Measurements from ENCODE around the gene CNTN5.

CNTN5 gene

DNA sequence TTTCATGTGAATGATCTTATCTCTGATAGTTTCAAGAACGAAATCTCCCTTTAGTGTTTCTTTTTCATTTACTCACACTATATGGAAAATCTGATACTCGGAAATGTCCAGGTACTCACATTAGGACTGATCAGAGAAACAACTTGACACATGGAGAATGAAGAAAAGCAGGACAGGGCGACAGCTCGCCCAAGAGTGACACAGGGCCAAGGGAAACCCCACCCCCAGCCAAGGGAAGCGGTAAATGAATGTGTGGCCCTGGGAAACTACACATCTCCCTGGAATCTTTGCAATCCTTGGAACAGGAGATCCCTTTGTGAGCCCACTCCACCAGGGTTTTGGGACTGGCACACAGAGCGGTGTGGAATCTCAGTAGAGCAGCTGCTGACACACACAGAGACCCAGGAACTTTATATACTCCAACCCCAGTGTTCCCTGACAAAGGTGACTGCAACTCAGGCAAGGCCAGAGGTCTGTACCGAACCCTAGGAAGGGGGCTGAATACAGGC is 1362.7 kb downstream of the CNTN5 start:
- peaks cover 0 to 1% of the 10 kb centered on the region in 2 donors for H3K36me3 Mint-ChIP-seq
- ATAC-seq (replicated peaks) (peak in 1 of 2 donors; percentile 23), DNase-seq (no peak)
- peaks cover 7 to 9% of the 10 kb centered on the region in 2 donors for H3K9me3 Mint-ChIP-seq
- H3K4me3 Mint-ChIP-seq: no peak overlapping the region
- no peaks in the 10 kb centered on the region for H3K27me3 Mint-ChIP-seq
- no peaks in the 10 kb centered on the region for H3K4me1 Mint-ChIP-seq
- H3K27ac Mint-ChIP-seq: no peak overlapping the region

DNA sequence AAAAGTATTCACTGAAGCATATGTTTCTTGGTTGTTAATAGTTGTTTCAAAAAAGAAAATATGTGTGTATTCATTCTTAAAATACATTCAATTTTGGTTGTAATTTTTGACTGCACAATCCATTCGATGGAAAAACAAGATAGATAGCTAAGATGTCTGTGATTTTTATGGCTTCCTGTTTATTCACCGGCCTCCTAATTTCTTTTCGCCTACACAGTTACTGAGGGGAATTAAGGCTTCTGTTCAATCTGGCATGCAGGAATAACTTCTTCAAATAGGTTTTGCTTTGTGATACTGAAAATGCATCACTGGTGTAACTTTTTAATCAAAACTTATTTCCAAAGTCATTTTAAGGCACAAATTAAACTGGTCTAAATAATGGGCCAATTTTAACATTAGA is 1375.5 kb downstream of the CNTN5 start:
- ATAC-seq (replicated peaks) (no peak), DNase-seq (no peak)
- Mint-ChIP-seq H3K36me3 (no peaks in the 10 kb centered on the region), H3K27me3 (no peaks in the 10 kb centered on the region), H3K4me1 (no peaks in the 10 kb centered on the region), H3K9me3 (peaks cover 3 to 7% of the 10 kb centered on the region in 2 donors), H3K27ac (no peak overlapping the region), H3K4me3 (no peak overlapping the region)

DNA sequence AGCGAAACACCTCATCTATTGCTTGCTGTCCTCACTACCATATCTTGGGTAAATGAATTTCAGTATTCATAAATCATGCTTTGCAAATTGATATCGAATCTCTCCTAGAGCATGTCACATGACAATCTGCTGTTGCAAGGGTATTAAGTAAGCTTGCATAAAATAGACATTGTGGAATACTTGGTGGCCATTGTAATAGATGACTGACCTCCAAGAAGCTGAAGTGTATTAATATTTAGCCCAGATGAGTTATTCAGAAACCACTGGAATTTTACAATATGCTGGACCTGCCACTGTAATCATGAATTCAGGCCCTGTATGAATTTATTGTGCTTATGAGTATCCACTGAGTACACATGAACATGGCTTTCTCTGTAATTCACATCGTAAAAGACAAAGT is 1376.7 kb downstream of the CNTN5 start:
- no peaks in the 10 kb centered on the region for H3K36me3 Mint-ChIP-seq
- no peak for DNase-seq
- ATAC-seq (replicated peaks): no peak
- H3K9me3 Mint-ChIP-seq: peaks cover 4 to 11% of the 10 kb centered on the region in 2 donors
- no peak overlapping the region for H3K27ac Mint-ChIP-seq
- no peak overlapping the region for H3K4me3 Mint-ChIP-seq
- H3K4me1 Mint-ChIP-seq: no peaks in the 10 kb centered on the region
- no peaks in the 10 kb centered on the region for H3K27me3 Mint-ChIP-seq

DNA sequence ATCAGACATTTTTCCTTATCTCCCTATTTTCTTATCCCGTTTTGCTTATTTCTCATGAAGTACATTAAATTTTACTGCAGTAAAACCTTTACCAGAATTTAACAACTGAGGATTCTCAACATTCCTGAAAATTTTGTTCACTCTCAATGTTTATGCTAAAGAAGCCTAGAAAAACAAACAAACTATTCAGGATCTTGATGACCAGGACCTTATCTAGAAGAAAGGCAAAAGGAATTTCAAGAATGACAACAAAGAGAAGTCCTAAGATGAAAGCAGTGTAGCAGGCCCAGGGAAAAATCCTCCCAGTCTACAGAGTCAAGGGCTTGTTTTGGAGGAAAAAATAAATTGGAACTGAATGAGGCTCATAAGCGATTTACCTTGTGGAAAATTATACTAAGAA is 1383.1 kb downstream of the CNTN5 start:
- no peaks in the 10 kb centered on the region for H3K4me1 Mint-ChIP-seq
- DNase-seq (no peak), ATAC-seq (replicated peaks) (no peak)
- H3K4me3 Mint-ChIP-seq: no peak overlapping the region
- H3K27ac Mint-ChIP-seq: no peak overlapping the region
- H3K27me3 Mint-ChIP-seq: no peaks in the 10 kb centered on the region
- peaks cover 6 to 14% of the 10 kb centered on the region in 2 donors for H3K9me3 Mint-ChIP-seq
- H3K36me3 Mint-ChIP-seq: no peaks in the 10 kb centered on the region

DNA sequence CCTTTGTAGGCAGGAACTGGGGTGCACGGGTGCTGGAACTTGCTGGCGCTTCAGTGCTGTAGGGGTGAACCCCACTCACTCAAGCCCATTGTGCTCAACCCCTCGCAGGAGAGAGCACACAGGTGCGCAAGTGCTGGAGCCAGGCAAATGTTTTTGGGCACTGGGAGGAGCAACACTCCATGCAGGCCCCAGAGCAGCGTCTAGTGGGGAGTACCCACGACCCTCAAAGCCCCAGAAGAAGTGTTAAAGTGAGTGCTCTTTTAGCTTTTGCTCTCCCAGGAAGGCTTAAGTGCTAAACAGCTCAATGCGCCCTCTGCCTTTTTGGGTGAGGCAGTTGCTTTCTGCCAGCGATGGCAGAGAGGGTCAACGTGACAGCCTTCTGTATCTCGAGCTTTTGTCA is 1384.2 kb downstream of the CNTN5 start:
- H3K27ac Mint-ChIP-seq: no peak overlapping the region
- H3K9me3 Mint-ChIP-seq: peaks cover 8 to 15% of the 10 kb centered on the region in 2 donors
- ATAC-seq (replicated peaks): no peak
- H3K27me3 Mint-ChIP-seq: no peaks in the 10 kb centered on the region
- no peaks in the 10 kb centered on the region for H3K4me1 Mint-ChIP-seq
- no peak for DNase-seq
- H3K4me3 Mint-ChIP-seq: no peak overlapping the region
- no peaks in the 10 kb centered on the region for H3K36me3 Mint-ChIP-seq
